H9 (cell line): ENCODE measurements around the gene IQCE. TPM values are rescaled to one million over a fixed set of nuclear protein-coding genes. Genes with fewer than 3 reads are reported as not detected.

Source experiments
- DNase-seq: peaks from one replicate; pipeline ENCODE4 v3.0.0-alpha.2; 2017
- H2AFZ ChIP-seq: one replicate; pipeline ENCODE4 v1.6.1; 2013; ENCODE audit warnings: mild to moderate bottlenecking, low read length, control low read depth, moderate library complexity
- H2AK5ac ChIP-seq: 2 replicates; pipeline ENCODE4 v1.6.1; 2013; ENCODE audit warnings: low read length, control low read depth, mixed read lengths; ENCODE audit not compliant: insufficient read length
- H2BK120ac ChIP-seq: one replicate; pipeline ENCODE4 v1.6.1; 2013; ENCODE audit warnings: low read depth, mild to moderate bottlenecking, low read length, control low read depth, inconsistent platforms; ENCODE audit not compliant: poor library complexity, severe bottlenecking
- H2BK12ac ChIP-seq: 2 replicates; pipeline ENCODE4 v1.6.1; 2013; ENCODE audit warnings: low read length, control low read depth, mixed read lengths, low read depth; ENCODE audit not compliant: insufficient read length
- H2BK15ac ChIP-seq: 2 replicates; pipeline ENCODE4 v1.6.1; 2013; ENCODE audit warnings: low read depth, low read length, control low read depth
- H2BK20ac ChIP-seq: one replicate; pipeline ENCODE4 v1.6.1; 2013; ENCODE audit warnings: low read depth, mild to moderate bottlenecking, low read length, control low read depth, inconsistent platforms; ENCODE audit not compliant: poor library complexity, severe bottlenecking
- H2BK5ac ChIP-seq: 2 replicates; pipeline ENCODE4 v1.6.1; 2013; ENCODE audit warnings: low read length, control low read depth, mixed read lengths; ENCODE audit not compliant: insufficient read length
- H3K14ac ChIP-seq: 2 replicates; pipeline ENCODE4 v1.6.1; 2013; ENCODE audit warnings: low read length, control low read depth; ENCODE audit not compliant: insufficient read depth
- H3K18ac ChIP-seq: 2 replicates; pipeline ENCODE4 v1.6.1; 2013; ENCODE audit warnings: low read depth, mild to moderate bottlenecking, mixed read lengths, low read length, control low read depth; ENCODE audit not compliant: insufficient read length
- H3K23ac ChIP-seq: 2 replicates; pipeline ENCODE4 v1.6.1; 2013; ENCODE audit warnings: low read length, control low read depth, mixed read lengths, low read depth; ENCODE audit not compliant: insufficient read length
- H3K23me2 ChIP-seq: 2 replicates; pipeline ENCODE4 v1.6.1; 2013; ENCODE audit warnings: low read depth, mild to moderate bottlenecking, mixed read lengths, low read length, control low read depth; ENCODE audit not compliant: insufficient read length, poor library complexity, severe bottlenecking
- H3K27ac ChIP-seq: 2 replicates; pipeline ENCODE4 v1.5.1; 2013; ENCODE audit warnings: low read length, control low read depth, mixed read lengths, low read depth; ENCODE audit not compliant: insufficient read length
- H3K27me3 ChIP-seq: 2 replicates; pipeline ENCODE4 v1.6.1; 2013; ENCODE audit warnings: low read length, control low read depth, inconsistent platforms; ENCODE audit not compliant: insufficient read depth
- H3K4ac ChIP-seq: 2 replicates; pipeline ENCODE4 v1.6.1; 2013; ENCODE audit warnings: low read depth, mild to moderate bottlenecking, control low read depth, inconsistent platforms, low read length, moderate library complexity
- H3K4me1 ChIP-seq: 2 replicates; pipeline ENCODE4 v1.6.1; 2013; ENCODE audit warnings: low read length, control low read depth, inconsistent platforms; ENCODE audit not compliant: insufficient read depth
- H3K4me2 ChIP-seq: 2 replicates; pipeline ENCODE4 v1.6.1; 2013; ENCODE audit warnings: low read length, control low read depth, mixed read lengths; ENCODE audit not compliant: insufficient read length, insufficient read depth
- H3K56ac ChIP-seq: 2 replicates; pipeline ENCODE4 v1.6.1; 2013; ENCODE audit warnings: low read depth, mild to moderate bottlenecking, mixed read lengths, low read length, control low read depth; ENCODE audit not compliant: insufficient read length
- H3K79me1 ChIP-seq: 2 replicates; pipeline ENCODE4 v1.6.1; 2013; ENCODE audit warnings: low read depth, mild to moderate bottlenecking, moderate library complexity, low read length, control low read depth, inconsistent platforms; ENCODE audit not compliant: insufficient read depth, poor library complexity, severe bottlenecking
- H3K79me2 ChIP-seq: 2 replicates; pipeline ENCODE4 v1.6.1; 2013; ENCODE audit warnings: low read length, control low read depth, inconsistent platforms; ENCODE audit not compliant: insufficient read depth
- H3K9ac ChIP-seq: 2 replicates; pipeline ENCODE4 v1.6.1; 2013; ENCODE audit warnings: low read length, control low read depth, mixed read lengths; ENCODE audit not compliant: insufficient read length; ENCODE audit errors: extremely low read depth
- H3K9me3 ChIP-seq: one replicate; pipeline ENCODE4 v1.6.1; 2013; ENCODE audit warnings: low read depth, low read length, inconsistent platforms; ENCODE audit not compliant: control insufficient read depth
- H3T11ph ChIP-seq: one replicate; pipeline ENCODE4 v1.6.1; 2013; ENCODE audit warnings: mild to moderate bottlenecking, low read length, control low read depth, inconsistent platforms
- H4K20me1 ChIP-seq: one replicate; pipeline ENCODE4 v1.6.1; 2013; ENCODE audit not compliant: control insufficient read depth, insufficient read length, insufficient read depth
- H4K5ac ChIP-seq: 2 replicates; pipeline ENCODE4 v1.6.1; 2013; ENCODE audit warnings: low read depth, mild to moderate bottlenecking, mixed read lengths, low read length, control low read depth; ENCODE audit not compliant: insufficient read length
- H4K8ac ChIP-seq: replicated peaks from 2 replicates; pipeline ENCODE4 v1.6.1; 2013; ENCODE audit warnings: low read length, control low read depth, mixed read lengths, low read depth; ENCODE audit not compliant: insufficient read length
- H4K91ac ChIP-seq: 2 replicates; pipeline ENCODE4 v1.6.1; 2013; ENCODE audit warnings: low read depth, mild to moderate bottlenecking, moderate library complexity, mixed read lengths, low read length, control low read depth; ENCODE audit not compliant: insufficient read length
- H3K27ac Mint-ChIP-seq, 3 experiments: 2 replicates in 2 of 3; 3 replicates in 1 of 3; pipeline ENCODE4 v1.8.0; 2020 to 2021; ENCODE audit warnings: mixed read lengths in 3 of 3, mild to moderate bottlenecking in 1 of 3, moderate library complexity in 1 of 3
- H3K27me3 Mint-ChIP-seq: 2 replicates; pipeline ENCODE4 v1.8.0; 2021; ENCODE audit warnings: low read depth, mild to moderate bottlenecking, moderate library complexity, mixed read lengths
- H3K36me3 Mint-ChIP-seq, 3 experiments: 2 replicates in 2 of 3; 3 replicates in 1 of 3; pipeline ENCODE4 v1.8.0; 2020 to 2021; ENCODE audit warnings: low read depth in 3 of 3, mixed read lengths in 3 of 3; ENCODE audit not compliant: insufficient read depth in 1 of 3
- H3K4me1 Mint-ChIP-seq, 2 experiments: 2 replicates each; pipeline ENCODE4 v1.8.0; 2020; ENCODE audit warnings: mixed read lengths in 2 of 2
- H3K4me3 Mint-ChIP-seq, 2 experiments: 2 replicates in 1 of 2; 3 replicates in 1 of 2; pipeline ENCODE4 v1.8.0; 2020 to 2021; ENCODE audit warnings: mild to moderate bottlenecking in 2 of 2, mixed read lengths in 2 of 2, moderate library complexity in 1 of 2
- H3K9me3 Mint-ChIP-seq, 2 experiments: 2 replicates in 1 of 2; 3 replicates in 1 of 2; pipeline ENCODE4 v1.8.0; 2020; ENCODE audit warnings: mild to moderate bottlenecking in 2 of 2, mixed read lengths in 2 of 2, moderate library complexity in 1 of 2
- WGBS: extraction: QIAGEN DNeasy Blood & Tissue Kit; methylation state at CpG from one replicate; pipeline ENCODE4 v1.1.7; 2013; ENCODE audit warnings: missing lambda C conversion rate, low lambda C conversion rate, mixed read lengths; ENCODE audit not compliant: insufficient read length; ENCODE audit errors: extremely low coverage; 5-methylcytosine and 5-hydroxymethylcytosine counted together
- total RNA-seq: library from RNA; stranded (reverse); gene quantifications from 2 replicates; pipeline ENCODE4 v1.2.1, GENCODE V29; 2021
- TF ChIP-seq, protein P1 (sequence below): fragments of 200-600 bp; sonication (generic); conservative IDR thresholded peaks from 3 replicates; pipeline ENCODE4 v1.8.0; 2021; ENCODE audit warnings: antibody characterized with exemption, mild to moderate bottlenecking

Gene IQCE
- total RNA-seq, 1 experiment from 2014 or later, result 7.0 TPM

DNA sequence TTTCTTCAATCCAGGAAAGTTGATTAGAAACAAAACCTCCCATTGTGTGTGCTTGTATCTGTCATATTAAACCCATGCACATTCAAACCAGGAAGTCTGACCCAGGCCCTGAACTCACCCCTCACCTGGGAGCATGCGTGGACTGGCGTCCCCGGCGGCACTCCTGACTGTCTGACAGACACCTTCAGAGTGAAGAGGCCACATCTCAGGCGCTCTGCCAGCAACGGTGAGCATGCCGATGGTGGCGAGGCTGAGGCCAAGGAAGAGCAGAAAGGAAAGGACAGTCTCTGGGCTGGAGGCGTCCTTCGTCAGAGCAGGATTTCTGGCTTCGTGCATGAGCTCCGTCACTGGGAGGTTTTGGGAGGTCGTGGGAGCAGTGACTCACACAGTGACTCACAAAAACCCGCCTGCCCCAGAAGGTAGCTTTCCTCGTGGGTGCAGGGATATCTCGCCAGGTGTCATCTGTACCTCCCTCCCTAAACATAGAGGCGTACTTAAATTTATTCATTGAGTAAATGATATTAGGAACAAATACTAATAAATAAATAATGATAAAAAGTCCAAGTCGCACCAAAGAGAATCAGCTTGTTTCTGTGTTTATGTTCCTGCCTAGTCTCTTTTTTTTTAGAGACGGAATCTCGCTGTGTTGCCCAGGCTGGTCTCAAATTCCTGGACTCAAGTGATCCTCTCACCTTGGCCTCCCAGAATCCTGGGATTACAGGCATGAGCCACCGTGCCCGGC is 13.5 kb downstream of the IQCE start:
- Histone ChIP-seq H2BK5ac (no peak overlapping the region), H4K91ac (no peak overlapping the region), H3K4me1 (no peaks in the 10 kb centered on the region), H4K20me1 (no peaks in the 10 kb centered on the region), H3K23me2 (no peaks in the 10 kb centered on the region), H3K27me3 (no peaks in the 10 kb centered on the region), H3T11ph (no peak overlapping the region), H3K27ac (no peak overlapping the region), H2BK20ac (no peak overlapping the region), H3K79me2 (no peaks in the 10 kb centered on the region), H2BK15ac (no peak overlapping the region), H2AFZ (no peak overlapping the region), H3K4me2 (no peak overlapping the region), H3K9me3 (no peaks in the 10 kb centered on the region), H4K5ac (no peak overlapping the region), H3K9ac (no peak overlapping the region), H2BK12ac (no peak overlapping the region), H3K18ac (no peak overlapping the region), H2AK5ac (no peak overlapping the region), H3K23ac (no peak overlapping the region), H3K79me1 (no peaks in the 10 kb centered on the region), H3K56ac (no peak overlapping the region), H3K14ac (no peak overlapping the region), H4K8ac (no peak overlapping the region), H2BK120ac (no peak overlapping the region), H3K4ac (no peak overlapping the region)
- H3K27ac Mint-ChIP-seq, result peak overlapping the region; percentile 5 to 76 (median 34); a peak in 4 of 7 replicates
- peaks cover 4 to 6% of the 10 kb centered on the region in 2 experiments; a peak in 2 of 4 replicates for H3K4me1 Mint-ChIP-seq
- DNase-seq, result no peak
- peaks cover 0 to 3% (median 0%) of the 10 kb centered on the region in 3 experiments; a peak in 4 of 7 replicates for H3K36me3 Mint-ChIP-seq
- no peaks in the 10 kb centered on the region for H3K27me3 Mint-ChIP-seq
- WGBS, result no CpG with 5 or more reads among the region's 22 CpGs
- no peak overlapping the region for H3K4me3 Mint-ChIP-seq
- H3K9me3 Mint-ChIP-seq, result peaks cover 0 to 3% of the 10 kb centered on the region in 2 experiments; a peak in 2 of 5 replicates
- TF ChIP-seq, protein P1, sequence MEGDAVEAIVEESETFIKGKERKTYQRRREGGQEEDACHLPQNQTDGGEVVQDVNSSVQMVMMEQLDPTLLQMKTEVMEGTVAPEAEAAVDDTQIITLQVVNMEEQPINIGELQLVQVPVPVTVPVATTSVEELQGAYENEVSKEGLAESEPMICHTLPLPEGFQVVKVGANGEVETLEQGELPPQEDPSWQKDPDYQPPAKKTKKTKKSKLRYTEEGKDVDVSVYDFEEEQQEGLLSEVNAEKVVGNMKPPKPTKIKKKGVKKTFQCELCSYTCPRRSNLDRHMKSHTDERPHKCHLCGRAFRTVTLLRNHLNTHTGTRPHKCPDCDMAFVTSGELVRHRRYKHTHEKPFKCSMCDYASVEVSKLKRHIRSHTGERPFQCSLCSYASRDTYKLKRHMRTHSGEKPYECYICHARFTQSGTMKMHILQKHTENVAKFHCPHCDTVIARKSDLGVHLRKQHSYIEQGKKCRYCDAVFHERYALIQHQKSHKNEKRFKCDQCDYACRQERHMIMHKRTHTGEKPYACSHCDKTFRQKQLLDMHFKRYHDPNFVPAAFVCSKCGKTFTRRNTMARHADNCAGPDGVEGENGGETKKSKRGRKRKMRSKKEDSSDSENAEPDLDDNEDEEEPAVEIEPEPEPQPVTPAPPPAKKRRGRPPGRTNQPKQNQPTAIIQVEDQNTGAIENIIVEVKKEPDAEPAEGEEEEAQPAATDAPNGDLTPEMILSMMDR, result no peak
